Natural killer cell (primary cell): ENCODE results near the gene NKD1. TPM values are rescaled to one million over a fixed set of nuclear protein-coding genes. Genes with fewer than 3 reads are reported as not detected.

Source experiments
- ATAC-seq, 3 donors: fragments of 150-1000 bp in 2 of 3; fragments of 200-7000 bp in 1 of 3; cut with Tn5 transposase; 1 replicate in 1 of 3; 2 replicates in 2 of 3; pipeline ENCODE4 v1.10.0; 2021; ENCODE audit warnings: mild to moderate bottlenecking in 2 of 3, moderate library complexity in 2 of 3
- DNase-seq, 2 donors: peaks; one replicate each; pipeline versions ENCODE4 v3.0.0 to v3.0.0-alpha.2; 2013 to 2021; ENCODE audit warnings: mixed read lengths in 1 of 2
- H3K27ac ChIP-seq: one replicate; pipeline ENCODE4 v1.5.1; 2013; ENCODE audit warnings: mild to moderate bottlenecking, low read length
- H3K27me3 ChIP-seq: one replicate; pipeline ENCODE4 v1.6.1; 2013; ENCODE audit warnings: low read length; ENCODE audit not compliant: control insufficient read depth, insufficient read depth
- H3K36me3 ChIP-seq: one replicate; pipeline ENCODE4 v1.6.1; 2013; ENCODE audit warnings: low read length; ENCODE audit not compliant: control insufficient read depth, insufficient read depth
- H3K4me1 ChIP-seq: one replicate; pipeline ENCODE4 v1.6.1; 2013; ENCODE audit warnings: low read length; ENCODE audit not compliant: control insufficient read depth, insufficient read depth
- H3K4me3 ChIP-seq: one replicate; pipeline ENCODE4 v1.5.1; 2013; ENCODE audit warnings: low read length
- H3K9me3 ChIP-seq: one replicate; pipeline ENCODE4 v1.6.1; 2013; ENCODE audit warnings: low read length; ENCODE audit not compliant: control insufficient read depth, insufficient read depth
- H3K27ac Mint-ChIP-seq, 2 donors: one replicate each; pipeline ENCODE4 v1.8.0; 2022; ENCODE audit warnings: mild to moderate bottlenecking in 2 of 2, mixed read lengths in 2 of 2, moderate library complexity in 1 of 2
- H3K27me3 Mint-ChIP-seq, 2 donors: one replicate each; pipeline ENCODE4 v1.8.0; 2022; ENCODE audit warnings: low read depth in 2 of 2, mixed read lengths in 2 of 2
- H3K36me3 Mint-ChIP-seq: one replicate; pipeline ENCODE4 v1.8.0; 2022; ENCODE audit warnings: mixed read lengths
- H3K4me1 Mint-ChIP-seq, 2 donors: one replicate each; pipeline ENCODE4 v1.8.0; 2022; ENCODE audit warnings: mixed read lengths in 2 of 2
- H3K4me3 Mint-ChIP-seq: one replicate; pipeline ENCODE4 v1.8.0; 2022; ENCODE audit warnings: mild to moderate bottlenecking, moderate library complexity, mixed read lengths
- H3K9me3 Mint-ChIP-seq, 2 donors: one replicate each; pipeline ENCODE4 v1.8.0; 2022; ENCODE audit warnings: mixed read lengths in 2 of 2
- WGBS: methylation state at CpG from one replicate; pipeline ENCODE4 v1.1.7; 2013; ENCODE audit warnings: missing lambda C conversion rate; ENCODE audit not compliant: insufficient coverage; 5-methylcytosine and 5-hydroxymethylcytosine counted together
- intact Hi-C: fragments of 100-400 bp; cut with micrococcal nuclease; formaldehyde crosslinking; loops from one replicate; pipeline ENCODE4 v1.14.2; 2022
- total RNA-seq, 4 donors: library from RNA; stranded (reverse); fragments of 120-200 nt in 1 of 4; gene quantifications; one replicate each; pipeline versions ENCODE4 v1.2.3 to v1.2.4, GENCODE V29; 2013 to 2022
- TF ChIP-seq, protein P1 (sequence below): fragments of 200-600 bp; IDR thresholded peaks from one replicate; pipeline ENCODE4 v1.8.0; 2022; ENCODE audit warnings: antibody characterized with exemption

The NKD1 gene
- total RNA-seq, 3 donors from 2014 or later (not counting 1 experiment from before 2014, with no cell fraction given), result 0.75 to 1.5 (median 1.0) TPM

DNA sequence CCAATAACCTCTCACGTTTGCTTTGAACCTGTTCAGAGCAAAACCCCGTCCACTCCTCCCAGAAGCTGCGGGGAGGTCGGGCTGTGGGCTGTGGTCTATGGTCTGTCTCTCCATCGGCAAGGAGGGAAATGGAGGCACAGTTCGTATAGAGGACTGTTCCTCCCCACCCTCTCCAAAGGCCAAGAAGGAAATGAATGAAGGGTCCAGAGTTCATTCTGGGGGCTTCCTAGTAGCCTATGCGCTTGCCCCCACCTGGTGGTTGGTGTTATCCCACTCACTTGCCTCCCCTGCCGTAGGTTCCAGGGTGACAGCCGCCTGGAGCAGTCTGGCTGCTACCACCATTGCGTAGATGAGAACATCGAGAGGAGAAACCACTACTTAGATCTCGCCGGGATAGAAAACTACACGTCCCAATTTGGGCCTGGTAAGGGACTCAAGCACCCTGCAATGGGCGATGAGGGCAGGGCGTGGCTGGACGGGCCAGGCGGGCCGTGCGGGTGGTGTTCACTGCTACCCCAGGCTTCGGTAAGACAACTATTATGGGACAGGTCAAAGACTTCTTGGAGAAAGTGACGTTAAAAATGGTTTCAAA is 83.9 kb downstream of the NKD1 start:
- no peak overlapping the region for H3K27ac Mint-ChIP-seq
- Histone ChIP-seq H3K4me3 (no peak overlapping the region), H3K27me3 (no peaks in the 10 kb centered on the region), H3K27ac (no peak overlapping the region), H3K36me3 (no peaks in the 10 kb centered on the region), H3K9me3 (no peaks in the 10 kb centered on the region), H3K4me1 (peaks cover 13% of the 10 kb centered on the region)
- H3K36me3 Mint-ChIP-seq, result no peaks in the 10 kb centered on the region
- H3K4me3 Mint-ChIP-seq, result no peak overlapping the region
- H3K27me3 Mint-ChIP-seq, result peaks cover 0 to 9% of the 10 kb centered on the region in 2 donors
- WGBS, result 91% methylated on average over 22 of the region's 22 CpGs
- intact Hi-C loops, result no loop called here
- H3K9me3 Mint-ChIP-seq, result no peaks in the 10 kb centered on the region
- DNase-seq (no peak), ATAC-seq (peak in 1 of 3 donors; percentile 12)
- H3K4me1 Mint-ChIP-seq, result peaks cover 12 to 14% of the 10 kb centered on the region in 2 donors
- TF ChIP-seq, protein P1, sequence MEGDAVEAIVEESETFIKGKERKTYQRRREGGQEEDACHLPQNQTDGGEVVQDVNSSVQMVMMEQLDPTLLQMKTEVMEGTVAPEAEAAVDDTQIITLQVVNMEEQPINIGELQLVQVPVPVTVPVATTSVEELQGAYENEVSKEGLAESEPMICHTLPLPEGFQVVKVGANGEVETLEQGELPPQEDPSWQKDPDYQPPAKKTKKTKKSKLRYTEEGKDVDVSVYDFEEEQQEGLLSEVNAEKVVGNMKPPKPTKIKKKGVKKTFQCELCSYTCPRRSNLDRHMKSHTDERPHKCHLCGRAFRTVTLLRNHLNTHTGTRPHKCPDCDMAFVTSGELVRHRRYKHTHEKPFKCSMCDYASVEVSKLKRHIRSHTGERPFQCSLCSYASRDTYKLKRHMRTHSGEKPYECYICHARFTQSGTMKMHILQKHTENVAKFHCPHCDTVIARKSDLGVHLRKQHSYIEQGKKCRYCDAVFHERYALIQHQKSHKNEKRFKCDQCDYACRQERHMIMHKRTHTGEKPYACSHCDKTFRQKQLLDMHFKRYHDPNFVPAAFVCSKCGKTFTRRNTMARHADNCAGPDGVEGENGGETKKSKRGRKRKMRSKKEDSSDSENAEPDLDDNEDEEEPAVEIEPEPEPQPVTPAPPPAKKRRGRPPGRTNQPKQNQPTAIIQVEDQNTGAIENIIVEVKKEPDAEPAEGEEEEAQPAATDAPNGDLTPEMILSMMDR, result no peak

DNA sequence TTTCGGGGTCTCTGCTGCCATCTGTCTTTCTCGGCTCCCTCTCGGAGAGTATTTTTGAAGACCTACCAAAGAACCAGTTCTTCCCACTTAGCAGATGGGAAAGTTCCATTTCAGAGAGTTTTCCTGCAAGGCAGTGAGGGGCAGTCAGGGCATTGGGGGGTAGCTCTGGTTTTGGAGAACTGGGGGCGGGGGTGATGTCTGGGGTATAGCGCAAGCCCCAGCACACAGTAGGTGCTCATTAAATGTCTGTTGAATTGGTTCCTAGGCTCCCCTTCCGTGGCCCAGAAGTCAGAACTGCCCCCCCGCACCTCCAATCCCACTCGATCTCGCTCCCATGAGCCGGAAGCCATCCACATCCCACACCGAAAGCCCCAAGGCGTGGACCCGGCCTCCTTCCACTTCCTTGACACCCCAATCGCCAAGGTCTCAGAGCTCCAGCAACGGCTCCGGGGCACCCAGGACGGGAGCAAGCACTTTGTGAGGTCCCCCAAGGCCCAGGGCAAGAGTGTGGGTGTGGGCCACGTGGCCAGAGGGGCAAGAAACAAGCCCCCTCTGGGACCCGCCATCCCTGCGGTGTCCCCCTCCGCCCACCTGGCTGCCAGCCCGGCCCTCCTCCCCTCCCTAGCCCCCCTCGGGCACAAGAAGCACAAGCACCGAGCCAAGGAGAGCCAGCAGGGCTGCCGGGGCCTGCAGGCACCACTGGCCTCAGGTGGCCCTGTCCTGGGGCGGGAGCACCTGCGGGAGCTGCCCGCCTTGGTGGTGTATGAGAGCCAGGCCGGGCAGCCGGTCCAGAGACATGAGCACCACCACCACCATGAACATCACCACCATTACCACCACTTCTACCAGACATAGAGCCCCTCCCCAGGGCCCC is 85.0 kb downstream of the NKD1 start:
- no peaks in the 10 kb centered on the region for H3K9me3 Mint-ChIP-seq
- H3K36me3 Mint-ChIP-seq, result no peaks in the 10 kb centered on the region
- 93% methylated on average over 30 of the region's 30 CpGs for WGBS
- no peak overlapping the region for H3K27ac ChIP-seq
- DNase-seq (no peak), ATAC-seq (no peak)
- H3K4me1 Mint-ChIP-seq, result peaks cover 4 to 6% of the 10 kb centered on the region in 2 donors
- H3K4me1 ChIP-seq, result peaks cover 5% of the 10 kb centered on the region
- intact Hi-C loops, result no loop called here
- no peak overlapping the region for H3K4me3 Mint-ChIP-seq
- H3K9me3 ChIP-seq, result no peaks in the 10 kb centered on the region
- H3K36me3 ChIP-seq, result no peaks in the 10 kb centered on the region
- no peak overlapping the region for H3K4me3 ChIP-seq
- peaks cover 0 to 4% of the 10 kb centered on the region in 2 donors for H3K27me3 Mint-ChIP-seq
- H3K27ac Mint-ChIP-seq, result no peak overlapping the region
- H3K27me3 ChIP-seq, result no peaks in the 10 kb centered on the region
- TF ChIP-seq, protein P1, result no peak

DNA sequence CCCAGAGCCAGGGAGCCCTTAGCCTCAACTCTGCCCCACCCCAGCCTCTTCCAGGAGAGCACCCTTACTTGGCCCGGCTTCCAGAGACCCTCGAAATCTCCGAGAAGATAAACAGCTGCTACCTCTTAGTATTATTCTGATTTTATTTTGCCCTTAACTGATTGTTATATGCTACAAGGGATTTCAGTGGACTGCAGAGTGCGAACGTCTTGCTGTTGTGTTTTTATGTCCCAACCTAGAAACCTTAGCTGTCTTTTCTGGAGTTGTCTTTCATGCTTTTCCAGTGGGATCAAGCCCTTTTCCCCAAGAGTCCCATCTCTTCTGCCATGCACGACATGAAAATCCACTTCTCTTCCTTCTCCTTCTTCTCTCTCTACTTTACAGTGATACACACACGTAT is 85.9 kb downstream of the NKD1 start:
- no peak for ATAC-seq
- no peak for DNase-seq
- H3K9me3 Mint-ChIP-seq, result no peaks in the 10 kb centered on the region
- peaks cover 4 to 6% of the 10 kb centered on the region in 2 donors for H3K4me1 Mint-ChIP-seq
- Histone ChIP-seq H3K36me3 (no peaks in the 10 kb centered on the region), H3K27ac (no peak overlapping the region), H3K9me3 (no peaks in the 10 kb centered on the region), H3K4me1 (peaks cover 5% of the 10 kb centered on the region), H3K4me3 (no peak overlapping the region), H3K27me3 (no peaks in the 10 kb centered on the region)
- 90% methylated on average over 5 of the region's 7 CpGs for WGBS
- H3K4me3 Mint-ChIP-seq, result no peak overlapping the region
- H3K27me3 Mint-ChIP-seq, result peaks cover 0 to 4% of the 10 kb centered on the region in 2 donors
- no peaks in the 10 kb centered on the region for H3K36me3 Mint-ChIP-seq
- H3K27ac Mint-ChIP-seq, result no peak overlapping the region
- TF ChIP-seq, protein P1, result no peak
- intact Hi-C loops, result no loop called here
